CD4-positive, alpha-beta T cell treated with Interleukin-17A for 4 hours (primary cell): Measurements from ENCODE around the gene MLST8.
"Not testable (repeated sequence)": the region's sequence is repeated elsewhere in the genome, so short reads cannot be mapped to it uniquely, and the experiment has no call there.

Experiments
- DNase-seq: peaks from one replicate; pipeline ENCODE4 v3.0.0-alpha.2; 2020; ENCODE audit warnings: mixed read lengths

The MLST8 gene

DNA sequence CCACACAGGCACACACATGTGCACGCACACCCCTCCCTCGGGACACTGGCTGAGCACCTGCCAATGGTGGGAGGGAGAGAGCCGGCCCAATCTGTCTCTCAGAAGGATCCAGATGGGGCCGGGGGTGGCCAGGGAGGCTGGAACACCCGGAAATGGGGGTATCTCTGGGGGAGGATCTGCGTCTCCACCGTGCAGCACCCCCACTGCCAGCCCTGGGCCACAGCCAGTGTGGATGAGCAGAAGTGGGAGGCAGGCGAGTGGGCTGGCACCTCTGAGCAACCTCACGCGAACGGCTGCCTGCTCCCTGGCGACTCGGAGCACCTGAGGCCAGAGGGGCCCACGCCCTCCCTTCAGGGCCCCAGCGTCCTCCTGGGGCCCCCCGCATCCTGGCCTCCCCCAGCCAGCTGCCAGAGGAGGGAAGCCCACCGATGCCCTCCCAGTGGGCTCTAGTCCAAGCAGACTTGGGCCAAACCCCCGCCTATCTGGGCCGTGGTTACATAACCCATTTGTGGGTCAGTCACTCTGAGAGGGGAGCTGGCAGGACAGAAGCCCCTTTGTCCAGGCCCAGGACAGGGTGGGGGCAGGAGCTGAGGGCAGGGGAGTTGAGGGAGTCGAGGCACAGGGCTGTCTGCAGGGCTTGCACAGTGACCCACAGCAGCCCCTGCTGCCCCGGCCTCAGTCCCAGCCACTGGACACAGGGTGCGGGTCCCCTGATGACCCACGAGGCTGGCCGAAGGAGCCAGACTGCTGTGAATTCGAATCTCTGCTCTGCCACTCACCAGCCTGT, 14.4 kb upstream of the MLST8 start:
- DNase-seq, result no peak

DNA sequence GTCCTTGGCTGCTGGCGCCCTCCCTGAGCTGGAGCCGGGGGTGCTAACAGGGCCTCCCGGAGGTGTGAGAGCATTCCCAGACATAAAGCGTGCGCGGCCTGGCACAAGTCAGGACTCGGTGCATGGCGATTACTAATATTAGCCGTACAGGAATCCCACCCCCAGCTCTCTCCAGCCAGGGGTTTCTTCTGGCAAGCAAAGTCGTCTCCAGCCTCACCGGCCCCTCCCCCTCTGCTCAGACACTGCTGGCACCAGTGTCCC, 13.9 kb upstream of the MLST8 start:
- no peak for DNase-seq

DNA sequence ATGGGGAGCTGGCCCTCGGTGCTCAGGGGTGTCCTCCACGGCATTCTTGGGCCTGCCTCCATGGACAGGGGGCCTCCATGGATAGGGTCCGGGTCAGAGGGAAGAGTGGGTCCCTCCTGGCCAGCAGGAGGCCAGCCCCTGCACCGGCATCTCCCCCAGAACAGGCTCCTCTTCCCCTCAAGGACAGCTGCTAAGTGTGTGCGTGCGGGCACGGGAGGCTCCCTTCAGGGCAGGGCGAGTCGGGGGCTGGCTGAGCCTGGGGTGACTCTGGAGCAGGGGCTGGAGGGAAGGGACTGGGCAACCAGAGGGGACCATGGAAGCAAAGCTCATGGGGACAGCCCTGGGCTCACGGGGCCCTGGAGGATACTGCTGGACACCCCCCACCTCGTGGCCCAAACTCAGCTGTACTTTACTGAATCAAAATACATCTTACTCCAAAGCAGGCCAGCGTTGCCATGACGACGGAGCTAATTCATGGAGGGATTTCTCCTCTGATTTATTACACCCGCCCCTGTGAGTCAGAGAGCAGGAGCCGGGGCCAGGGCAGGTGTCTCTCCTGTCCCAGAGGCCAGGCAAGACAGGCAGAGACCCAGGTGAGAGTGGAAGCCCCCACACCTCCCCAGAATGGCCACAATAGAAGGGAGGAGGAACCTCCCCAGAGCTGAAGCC, 11.0 kb upstream of the MLST8 start:
- DNase-seq, result no peak

DNA sequence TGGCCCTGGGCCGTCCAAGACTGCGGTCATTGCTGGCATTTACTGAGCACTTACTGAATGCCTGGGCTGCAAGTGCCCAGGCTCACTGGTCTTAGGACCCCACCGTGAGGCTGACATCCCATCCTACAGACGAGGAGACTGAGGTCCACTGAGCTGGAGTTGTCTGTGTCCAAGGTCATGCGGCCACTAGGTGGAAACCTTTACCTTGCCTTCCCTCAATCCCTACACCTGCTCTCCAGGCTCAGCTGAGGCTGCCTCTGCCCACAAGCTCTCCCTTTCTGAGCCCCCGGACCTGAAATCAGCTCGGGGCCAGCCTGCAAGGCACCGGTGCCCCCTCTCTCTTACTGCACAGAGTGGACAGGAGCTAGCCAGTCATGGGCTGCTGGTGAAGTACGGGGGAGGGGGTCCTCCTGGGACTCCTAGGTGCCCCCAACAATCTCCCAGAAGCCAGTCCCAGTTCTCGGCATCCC, 10.4 kb upstream of the MLST8 start:
- peak; percentile 71 for DNase-seq

DNA sequence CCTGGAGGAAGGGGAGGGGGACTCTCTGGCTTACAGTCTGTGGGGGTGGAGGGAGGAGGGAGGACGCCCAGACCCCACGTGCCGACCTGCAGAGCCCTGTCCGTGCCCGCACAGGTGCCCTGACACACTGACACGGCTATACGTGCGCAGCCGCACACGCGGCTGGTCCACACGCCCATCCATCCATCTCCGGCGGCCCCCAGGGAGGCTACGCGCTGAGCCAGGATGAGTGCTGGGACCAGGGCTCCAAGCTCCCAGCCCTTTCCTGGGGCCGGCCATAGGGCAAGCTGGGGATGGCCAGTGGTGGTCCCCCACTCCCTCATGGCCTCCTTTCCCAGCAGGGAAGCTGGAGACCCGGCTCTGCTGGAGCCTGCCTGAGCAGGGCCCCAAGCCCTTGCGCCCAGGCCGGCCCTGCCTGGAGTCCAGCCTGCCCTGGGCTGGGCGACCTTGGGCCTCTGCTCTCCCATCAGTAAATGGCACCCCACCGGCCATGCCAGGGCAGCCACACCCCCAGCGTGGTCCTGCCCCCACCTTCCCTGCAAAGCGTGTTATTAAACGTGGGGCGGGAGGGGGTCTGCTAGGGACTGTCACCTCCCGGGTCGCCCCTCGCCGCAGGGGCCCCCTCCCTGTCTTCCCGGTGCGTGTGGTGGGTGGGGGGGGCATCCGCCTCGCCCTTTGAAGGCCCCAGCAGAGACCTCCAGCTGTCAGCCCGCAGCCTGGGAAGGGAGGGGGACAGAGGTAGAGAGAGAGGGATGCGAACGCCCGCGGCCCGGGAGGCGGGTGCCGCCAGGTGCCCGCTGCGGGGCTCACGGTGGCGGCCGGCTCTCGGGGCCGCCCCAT, 9.7 kb upstream of the MLST8 start:
- no peak for DNase-seq

DNA sequence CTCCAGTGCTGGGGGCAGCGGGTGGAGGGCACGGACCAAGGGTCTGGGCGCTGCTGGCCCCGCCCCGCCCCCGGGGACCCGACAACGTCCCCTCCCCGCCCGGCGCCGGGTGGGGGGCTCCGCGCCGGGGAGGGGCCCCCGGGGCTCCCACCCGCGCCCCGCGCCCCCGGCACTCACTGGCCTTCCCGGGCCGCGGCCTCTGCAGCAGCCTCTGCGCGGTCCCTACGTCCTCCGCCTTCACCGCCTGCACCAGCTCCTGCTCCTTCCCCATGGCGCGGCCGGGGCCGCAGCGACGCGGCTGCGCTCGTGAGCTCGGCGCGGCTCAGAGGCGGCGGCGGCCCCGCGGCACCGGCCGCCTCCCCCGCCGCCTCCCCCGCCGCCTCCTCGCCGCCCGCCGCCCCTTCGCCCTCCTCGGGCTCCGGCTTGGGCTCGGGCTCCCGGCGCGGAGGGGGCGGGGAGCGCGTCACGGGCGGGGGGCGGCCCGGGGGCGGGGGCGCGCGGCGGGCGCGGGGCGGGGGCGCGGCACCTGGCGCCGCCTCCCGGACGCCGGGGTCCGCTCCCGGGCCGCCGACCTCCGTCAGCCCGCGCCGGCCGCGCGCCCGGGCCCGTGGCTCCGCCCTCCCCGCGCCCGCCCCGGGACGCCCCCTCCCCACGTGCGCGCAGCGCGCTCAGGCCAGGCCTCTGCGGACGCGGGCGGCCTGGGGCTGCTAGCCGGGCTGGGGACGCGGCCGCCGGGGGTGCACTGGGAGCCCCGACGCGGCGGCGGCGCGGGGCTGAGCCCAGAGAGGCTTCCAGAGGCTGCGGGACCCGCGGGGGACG, 8.9 kb upstream of the MLST8 start, which contains the start of gene CASKIN1:
Gene CASKIN1 (minus strand): TSS at position 444 of the 819 bp plus-strand sequence. CDS start 173 bp downstream, at position 271.
- DNase-seq, result peak; percentile 21

DNA sequence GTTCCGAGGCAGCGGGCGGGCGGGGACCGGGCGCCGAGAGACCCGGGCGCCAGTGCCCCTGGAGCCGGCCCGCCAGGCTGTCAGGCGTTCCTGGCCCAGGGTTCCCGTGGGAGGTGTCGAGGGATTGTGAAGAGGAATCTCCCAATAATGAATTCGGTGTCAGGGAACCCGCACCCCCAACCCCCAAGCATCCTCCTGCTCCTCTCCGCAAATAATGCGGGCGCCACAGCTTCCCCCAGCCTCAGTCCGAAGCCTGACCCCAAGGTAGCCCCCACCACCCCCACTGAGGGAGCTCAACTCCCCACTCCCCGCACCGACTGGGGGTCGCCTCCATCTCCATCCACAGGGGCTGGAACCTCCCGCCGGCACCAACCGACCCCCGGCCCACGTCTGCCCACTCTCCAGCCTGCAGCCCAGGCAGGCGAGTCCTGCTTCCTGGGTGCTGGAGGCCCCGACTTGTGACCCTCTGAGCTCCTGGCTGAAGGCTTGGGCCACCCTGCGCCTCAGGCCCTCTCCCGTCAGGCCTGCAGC, 8.2 kb upstream of the MLST8 start:
- no peak for DNase-seq

DNA sequence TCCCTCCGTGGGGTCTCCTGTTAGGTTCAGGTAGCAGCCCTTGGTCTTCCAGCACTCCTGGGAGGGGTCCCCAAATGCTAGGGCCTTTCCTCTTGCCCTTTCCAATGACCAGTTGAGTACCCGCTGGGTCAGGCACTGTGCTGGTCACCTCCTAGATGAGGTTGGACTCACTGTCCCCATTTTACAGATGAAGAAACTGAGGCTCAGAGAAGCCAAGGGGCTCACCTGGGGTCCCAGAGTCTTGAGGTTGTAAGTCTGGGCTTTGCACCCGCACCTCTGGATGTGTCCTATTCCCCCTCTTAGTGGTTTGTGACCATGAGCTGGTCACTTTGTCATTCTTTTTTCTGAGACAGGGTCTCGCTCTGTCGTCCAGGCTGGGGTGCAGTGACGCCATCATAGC, 7.5 kb upstream of the MLST8 start:
- DNase-seq, result no peak

DNA sequence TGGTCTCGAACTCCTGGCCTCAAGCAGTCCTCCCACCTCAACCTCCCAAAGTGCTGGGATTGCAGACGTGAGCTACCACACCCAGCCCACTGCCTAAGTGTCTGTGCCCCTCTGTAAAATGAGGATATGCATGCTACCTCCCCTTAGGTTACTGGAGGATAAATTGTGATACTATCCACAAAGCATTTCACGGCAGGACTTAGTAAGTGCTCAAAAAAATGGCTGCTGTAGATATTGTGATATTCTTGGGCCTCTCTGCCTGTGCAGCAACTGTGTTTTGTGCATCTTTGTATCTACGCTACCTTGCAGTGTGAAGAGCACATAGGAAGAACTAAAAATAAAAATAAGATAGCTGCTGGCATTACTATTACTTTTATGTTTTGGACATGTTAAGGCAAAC, 7.0 kb upstream of the MLST8 start:
- DNase-seq, result no peak

DNA sequence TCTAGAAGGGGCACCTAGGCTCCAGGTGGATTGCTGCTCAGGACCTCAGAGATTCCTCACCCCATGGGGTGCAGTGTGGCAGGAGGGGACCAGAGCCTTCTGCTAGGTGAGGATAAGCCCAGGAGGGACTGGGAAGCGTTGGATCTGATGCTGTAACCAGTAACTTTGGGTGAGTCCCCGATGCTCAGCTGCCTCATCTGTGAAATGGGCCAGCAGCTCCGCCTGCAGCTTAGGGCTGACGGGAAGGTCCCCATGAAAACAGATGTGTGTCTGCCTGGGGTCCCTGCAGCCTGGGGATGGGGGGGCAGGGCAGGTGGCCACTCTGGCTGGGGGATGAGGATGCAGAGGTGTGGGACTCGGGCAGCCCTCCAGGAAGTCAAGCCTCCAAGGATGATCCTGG, 6.2 kb upstream of the MLST8 start:
- no peak for DNase-seq

DNA sequence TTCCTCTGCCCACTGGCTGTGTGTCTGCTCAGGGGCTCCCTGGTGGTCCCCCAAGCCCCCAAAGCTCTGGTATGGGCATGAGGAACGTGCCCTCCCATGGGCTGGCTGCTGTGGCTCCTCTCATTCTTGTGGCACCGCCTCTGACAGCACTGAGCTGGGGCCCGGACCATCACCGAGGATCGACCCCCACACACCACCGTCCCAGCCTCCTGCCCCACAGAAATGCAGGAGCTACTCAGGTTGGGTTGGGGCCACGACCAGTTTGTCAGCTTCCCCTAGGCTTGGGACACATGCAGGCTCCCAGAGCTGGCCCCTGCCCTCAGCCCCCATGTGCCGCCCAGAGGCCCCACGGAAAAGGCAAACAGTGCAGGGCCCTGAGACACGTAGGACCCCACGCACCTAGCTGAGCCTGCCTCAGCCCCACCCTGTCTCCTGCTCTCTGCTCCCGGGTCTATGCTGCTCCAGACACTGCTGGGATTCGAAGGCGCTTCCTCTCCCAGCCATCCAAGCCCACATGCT, 5.6 kb upstream of the MLST8 start:
- DNase-seq, result no peak

DNA sequence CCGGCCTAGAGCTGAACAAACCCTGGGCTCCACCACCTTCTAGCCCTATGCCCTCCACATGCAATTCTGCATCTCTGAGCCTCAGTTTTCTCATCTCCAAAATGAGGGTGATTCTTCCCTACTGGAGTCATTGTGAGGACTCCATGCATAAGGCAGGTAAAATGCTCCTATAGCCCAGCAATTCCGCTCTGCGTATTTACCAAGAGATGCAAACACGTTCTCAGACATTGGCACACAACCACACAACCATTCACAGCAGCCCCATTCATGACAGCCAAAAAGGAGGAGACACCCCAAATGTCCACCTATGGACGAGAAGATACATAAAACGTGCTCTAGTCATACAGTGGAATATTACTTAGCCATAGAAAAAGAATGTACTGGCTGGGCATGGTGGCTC, 4.9 kb upstream of the MLST8 start:
- no peak for DNase-seq

DNA sequence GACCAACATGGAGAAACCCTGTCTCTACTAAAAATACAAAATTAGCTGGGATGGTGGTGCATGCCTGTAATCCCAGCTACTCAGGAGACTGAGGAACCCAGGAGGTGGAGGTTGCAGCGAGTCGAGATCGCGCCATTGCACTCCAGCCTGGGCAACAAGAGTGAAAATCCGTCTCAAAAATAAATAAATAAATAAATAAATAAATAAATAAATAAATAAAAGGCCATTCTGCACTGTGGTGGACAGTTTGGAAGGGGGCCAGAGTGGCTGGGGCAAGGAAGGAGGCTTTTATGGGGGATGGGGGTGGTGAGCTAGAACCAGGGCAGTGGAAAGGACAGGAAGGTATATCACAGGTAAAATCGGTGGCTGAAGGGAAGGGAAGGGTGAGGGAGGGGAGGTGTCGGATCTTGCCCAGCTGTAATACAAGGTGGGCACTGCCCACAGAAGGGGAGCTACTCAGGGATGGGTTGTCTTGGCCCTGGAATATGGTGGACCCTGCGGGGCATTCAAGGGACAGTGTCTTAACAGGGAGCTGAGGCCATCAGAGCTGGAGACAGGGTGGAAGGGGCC, 2.0 kb upstream of the MLST8 start:
- DNase-seq, result not testable (repeated sequence)

DNA sequence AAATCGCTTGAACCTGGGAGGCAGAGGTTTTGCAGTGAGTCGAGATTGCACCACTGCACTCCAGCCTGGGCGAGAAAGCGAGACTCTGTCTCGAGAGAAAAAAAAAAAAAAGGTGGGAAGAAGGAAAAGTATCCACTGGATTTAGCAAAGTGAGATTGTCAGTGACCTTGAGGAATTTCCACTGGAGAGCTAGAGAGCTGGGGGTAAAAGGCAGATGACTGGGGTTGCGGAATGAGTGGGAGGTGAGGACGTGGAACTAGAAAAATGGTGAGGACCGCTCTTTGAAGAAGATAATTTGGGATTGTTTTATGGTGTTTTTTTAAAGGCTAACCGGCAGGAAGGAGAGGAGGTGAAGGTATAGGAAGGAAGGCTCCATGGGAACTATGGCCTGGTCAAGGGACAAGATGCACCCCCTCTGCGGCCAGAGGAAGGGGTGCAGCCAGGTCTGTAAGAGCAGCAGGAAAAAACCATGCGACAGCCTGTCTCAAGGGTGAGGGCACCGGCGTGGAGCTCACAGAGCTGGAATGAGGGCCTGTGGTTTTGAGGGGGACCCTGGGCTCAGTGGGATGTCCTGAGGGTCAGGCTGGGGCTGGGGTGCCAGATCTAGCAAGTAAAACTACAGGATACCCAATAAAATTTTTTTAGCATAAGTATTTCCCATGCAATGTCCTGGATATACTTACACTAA, 694 bp upstream of the MLST8 start:
- DNase-seq, result peak; percentile 13

DNA sequence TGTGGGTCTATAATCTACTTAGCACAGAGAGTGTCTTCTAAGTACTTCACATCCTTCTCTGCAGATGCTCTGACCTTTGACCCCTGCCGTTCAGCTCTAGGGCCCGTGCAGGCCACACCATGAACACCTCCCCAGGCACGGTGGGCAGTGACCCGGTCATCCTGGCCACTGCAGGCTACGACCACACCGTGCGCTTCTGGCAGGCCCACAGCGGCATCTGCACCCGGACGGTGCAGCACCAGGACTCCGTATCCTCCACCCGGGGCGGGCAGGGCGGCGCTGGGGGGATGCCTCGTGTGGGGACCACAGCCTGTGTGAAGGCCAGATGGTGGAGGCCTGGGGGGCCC, 686 bp downstream of the MLST8 start:
- no peak for DNase-seq

DNA sequence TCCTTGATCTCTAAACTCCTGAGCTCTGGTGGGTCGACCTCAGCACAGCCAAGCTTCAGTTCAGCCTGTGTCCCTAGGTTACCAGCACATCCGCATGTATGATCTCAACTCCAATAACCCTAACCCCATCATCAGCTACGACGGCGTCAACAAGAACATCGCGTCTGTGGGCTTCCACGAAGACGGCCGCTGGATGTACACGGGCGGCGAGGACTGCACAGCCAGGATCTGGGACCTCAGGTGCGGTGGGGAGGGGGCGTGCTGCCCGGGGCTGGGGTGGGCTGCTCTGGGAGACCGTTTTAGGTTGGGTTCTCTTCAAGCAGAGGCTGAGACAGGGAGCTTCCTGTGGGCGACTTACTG, 1.1 kb downstream of the MLST8 start:
- DNase-seq, result no peak

DNA sequence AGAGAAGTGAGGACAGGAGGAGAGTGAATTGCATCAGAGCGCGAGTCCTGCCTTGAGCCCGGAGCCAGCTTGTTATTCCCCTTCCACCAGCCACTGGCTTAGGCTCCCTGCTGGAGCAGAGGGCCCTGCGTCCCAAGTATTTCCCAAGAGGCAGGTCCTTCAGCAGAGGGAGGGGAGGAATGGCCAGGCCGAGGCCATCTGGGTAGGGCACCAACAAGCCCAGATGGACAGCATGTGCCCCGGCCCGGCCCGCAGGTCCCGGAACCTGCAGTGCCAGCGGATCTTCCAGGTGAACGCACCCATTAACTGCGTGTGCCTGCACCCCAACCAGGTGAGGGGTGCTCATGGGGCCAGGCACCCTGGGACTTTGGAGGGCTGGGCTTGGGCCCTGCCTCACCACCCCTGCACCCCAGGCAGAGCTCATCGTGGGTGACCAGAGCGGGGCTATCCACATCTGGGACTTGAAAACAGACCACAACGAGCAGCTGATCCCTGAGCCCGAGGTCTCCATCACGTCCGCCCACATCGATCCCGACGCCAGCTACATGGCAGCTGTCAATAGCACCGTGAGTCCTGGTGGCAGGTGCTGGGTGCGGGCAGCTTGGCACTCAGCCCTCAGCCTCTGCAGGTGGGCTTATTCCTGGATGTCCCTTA, 1.7 kb downstream of the MLST8 start:
- DNase-seq, result no peak

DNA sequence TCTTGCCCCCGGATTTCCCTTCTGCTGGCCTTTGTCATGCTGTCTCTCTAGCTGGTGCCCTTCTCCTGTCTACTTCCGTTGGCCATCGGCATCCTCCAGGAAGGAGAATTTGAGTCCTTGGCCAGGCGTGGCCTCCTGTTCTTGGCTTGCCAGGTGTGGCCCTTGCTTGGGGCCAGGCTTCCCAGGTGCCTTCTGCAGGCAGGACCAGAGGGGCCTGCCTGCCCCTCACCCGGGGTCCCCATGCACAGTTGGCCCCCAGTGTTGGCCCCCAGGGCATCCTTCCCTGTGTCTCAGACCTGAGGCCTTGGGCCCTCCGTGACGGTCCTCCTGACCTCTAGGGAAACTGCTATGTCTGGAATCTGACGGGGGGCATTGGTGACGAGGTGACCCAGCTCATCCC, 2.6 kb downstream of the MLST8 start:
- no peak for DNase-seq

DNA sequence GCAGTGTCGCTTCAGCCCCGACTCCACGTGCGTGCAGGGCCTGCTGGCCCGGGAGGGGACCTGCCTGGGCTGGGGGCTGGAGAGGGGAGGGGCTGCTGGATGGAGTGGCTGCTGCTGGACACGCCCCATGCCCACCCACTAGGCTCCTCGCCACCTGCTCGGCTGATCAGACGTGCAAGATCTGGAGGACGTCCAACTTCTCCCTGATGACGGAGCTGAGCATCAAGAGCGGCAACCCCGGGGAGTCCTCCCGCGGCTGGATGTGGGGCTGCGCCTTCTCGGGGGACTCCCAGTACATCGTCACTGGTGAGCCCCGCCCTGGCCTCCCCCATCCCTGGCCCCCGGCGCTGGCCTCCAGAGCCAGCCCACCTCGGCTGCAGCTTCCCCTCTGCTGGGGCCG, 3.1 kb downstream of the MLST8 start:
- no peak for DNase-seq

DNA sequence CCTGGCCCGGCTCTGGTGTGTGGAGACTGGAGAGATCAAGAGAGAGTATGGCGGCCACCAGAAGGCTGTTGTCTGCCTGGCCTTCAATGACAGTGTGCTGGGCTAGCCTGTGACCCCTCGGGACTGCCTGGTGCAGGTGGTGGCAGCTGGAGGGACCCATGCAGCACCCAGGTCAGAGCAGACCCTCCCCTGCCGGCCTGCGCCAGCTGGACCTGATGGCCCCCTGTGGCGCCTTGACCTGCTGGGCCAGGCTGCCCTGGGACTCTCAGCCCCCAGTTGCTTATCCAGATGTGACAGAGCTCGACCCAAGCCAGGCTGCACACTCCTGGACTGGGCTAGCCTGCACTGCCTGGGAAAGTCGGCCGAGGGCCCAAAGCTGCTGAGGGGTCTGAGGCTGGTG, 3.5 kb downstream of the MLST8 start:
- DNase-seq, result no peak
